ENCODE measurements around the gene NOS1AP.

The NOS1AP gene

GRCh38 chr1:162056043-162056442 lies 13.4 kb upstream of the NOS1AP start:
- TF ChIP-seq, protein P1, sequence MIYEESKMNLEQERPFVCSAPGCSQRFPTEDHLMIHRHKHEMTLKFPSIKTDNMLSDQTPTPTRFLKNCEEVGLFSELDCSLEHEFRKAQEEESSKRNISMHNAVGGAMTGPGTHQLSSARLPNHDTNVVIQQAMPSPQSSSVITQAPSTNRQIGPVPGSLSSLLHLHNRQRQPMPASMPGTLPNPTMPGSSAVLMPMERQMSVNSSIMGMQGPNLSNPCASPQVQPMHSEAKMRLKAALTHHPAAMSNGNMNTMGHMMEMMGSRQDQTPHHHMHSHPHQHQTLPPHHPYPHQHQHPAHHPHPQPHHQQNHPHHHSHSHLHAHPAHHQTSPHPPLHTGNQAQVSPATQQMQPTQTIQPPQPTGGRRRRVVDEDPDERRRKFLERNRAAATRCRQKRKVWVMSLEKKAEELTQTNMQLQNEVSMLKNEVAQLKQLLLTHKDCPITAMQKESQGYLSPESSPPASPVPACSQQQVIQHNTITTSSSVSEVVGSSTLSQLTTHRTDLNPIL (CRISPR knock-in tag; IDR thresholded peaks at IDR 0.05; ENCODE audit: low read depth): no peak
- TF ChIP-seq ZNF70 (CRISPR knock-in tag; IDR thresholded peaks at IDR 0.05): no peak
- no peak for TF ChIP-seq ZC3H10 (CRISPR knock-in tag; IDR thresholded peaks at IDR 0.05)
- no peak for TF ChIP-seq ZNF8 (CRISPR knock-in tag; IDR thresholded peaks at IDR 0.05)
- no peak for TF ChIP-seq SNAI2 (CRISPR knock-in tag; IDR thresholded peaks at IDR 0.05)
- peak; percentile 97 for ATAC-seq

DNA sequence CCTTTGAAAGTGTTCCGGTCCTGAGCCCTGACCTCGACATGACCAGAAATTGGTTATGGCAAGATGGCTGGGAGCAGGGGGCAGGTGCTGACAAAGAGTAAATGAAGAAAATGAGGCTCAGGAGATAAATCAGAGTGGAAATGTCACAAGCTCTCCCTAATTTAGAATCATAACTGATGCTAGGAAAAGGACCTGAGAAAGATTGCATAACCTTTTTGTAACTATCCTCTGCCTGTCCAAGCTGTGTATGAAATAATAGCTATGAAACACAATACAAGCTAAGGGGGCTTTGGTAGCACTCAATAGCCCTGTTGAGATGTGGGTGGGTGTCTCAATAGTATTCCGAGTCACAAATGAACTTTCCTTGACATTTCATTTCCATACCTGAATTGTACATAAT lies 12.9 kb upstream of the NOS1AP start:
- TF ChIP-seq ESRRG (CRISPR knock-in tag; IDR thresholded peaks at IDR 0.05) (no peak), ZC3H10 (CRISPR knock-in tag; IDR thresholded peaks at IDR 0.05) (no peak)
- ATAC-seq: no peak

DNA sequence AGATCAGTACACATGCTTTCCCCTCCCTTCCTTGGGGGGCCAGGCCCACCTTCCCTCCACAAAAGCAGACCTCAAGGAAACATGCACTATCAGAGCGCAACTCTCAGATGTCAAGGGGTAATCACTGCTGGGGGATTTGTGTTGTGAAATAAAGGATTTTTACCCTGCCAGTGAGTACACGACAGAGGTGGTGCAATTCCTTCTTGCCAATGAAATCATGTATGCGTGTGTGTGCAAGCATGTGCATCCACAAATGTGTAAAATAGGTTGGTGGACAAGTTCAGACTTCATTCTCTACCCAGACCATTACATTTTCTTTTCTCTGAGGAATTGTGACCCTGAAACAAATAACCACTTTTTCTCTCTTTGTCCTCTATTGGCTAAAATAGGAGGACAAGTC lies 9.8 kb upstream of the NOS1AP start:
- TF ChIP-seq PPARA (CRISPR knock-in tag; IDR thresholded peaks at IDR 0.05; ENCODE audit: borderline replicate concordance) (no peak), ESRRG (CRISPR knock-in tag; IDR thresholded peaks at IDR 0.05) (no peak), ZFP30 (CRISPR knock-in tag; IDR thresholded peaks at IDR 0.05) (no peak), ZNF565 (CRISPR knock-in tag; conservative IDR thresholded peaks at IDR 0.05; ENCODE audit: low read depth) (no peak), OSR1 (CRISPR knock-in tag; IDR thresholded peaks at IDR 0.05) (no peak), ZNF70 (CRISPR knock-in tag; IDR thresholded peaks at IDR 0.05) (no peak), RARB (CRISPR knock-in tag; IDR thresholded peaks at IDR 0.05) (no peak), TCF4 (CRISPR knock-in tag; IDR thresholded peaks at IDR 0.05; ENCODE audit: borderline replicate concordance) (no peak)
- TF ChIP-seq, protein P2, sequence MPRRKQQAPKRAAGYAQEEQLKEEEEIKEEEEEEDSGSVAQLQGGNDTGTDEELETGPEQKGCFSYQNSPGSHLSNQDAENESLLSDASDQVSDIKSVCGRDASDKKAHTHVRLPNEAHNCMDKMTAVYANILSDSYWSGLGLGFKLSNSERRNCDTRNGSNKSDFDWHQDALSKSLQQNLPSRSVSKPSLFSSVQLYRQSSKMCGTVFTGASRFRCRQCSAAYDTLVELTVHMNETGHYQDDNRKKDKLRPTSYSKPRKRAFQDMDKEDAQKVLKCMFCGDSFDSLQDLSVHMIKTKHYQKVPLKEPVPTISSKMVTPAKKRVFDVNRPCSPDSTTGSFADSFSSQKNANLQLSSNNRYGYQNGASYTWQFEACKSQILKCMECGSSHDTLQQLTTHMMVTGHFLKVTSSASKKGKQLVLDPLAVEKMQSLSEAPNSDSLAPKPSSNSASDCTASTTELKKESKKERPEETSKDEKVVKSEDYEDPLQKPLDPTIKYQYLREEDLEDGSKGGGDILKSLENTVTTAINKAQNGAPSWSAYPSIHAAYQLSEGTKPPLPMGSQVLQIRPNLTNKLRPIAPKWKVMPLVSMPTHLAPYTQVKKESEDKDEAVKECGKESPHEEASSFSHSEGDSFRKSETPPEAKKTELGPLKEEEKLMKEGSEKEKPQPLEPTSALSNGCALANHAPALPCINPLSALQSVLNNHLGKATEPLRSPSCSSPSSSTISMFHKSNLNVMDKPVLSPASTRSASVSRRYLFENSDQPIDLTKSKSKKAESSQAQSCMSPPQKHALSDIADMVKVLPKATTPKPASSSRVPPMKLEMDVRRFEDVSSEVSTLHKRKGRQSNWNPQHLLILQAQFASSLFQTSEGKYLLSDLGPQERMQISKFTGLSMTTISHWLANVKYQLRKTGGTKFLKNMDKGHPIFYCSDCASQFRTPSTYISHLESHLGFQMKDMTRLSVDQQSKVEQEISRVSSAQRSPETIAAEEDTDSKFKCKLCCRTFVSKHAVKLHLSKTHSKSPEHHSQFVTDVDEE (CRISPR knock-in tag; IDR thresholded peaks at IDR 0.05): no peak
- TF ChIP-seq, protein P3, sequence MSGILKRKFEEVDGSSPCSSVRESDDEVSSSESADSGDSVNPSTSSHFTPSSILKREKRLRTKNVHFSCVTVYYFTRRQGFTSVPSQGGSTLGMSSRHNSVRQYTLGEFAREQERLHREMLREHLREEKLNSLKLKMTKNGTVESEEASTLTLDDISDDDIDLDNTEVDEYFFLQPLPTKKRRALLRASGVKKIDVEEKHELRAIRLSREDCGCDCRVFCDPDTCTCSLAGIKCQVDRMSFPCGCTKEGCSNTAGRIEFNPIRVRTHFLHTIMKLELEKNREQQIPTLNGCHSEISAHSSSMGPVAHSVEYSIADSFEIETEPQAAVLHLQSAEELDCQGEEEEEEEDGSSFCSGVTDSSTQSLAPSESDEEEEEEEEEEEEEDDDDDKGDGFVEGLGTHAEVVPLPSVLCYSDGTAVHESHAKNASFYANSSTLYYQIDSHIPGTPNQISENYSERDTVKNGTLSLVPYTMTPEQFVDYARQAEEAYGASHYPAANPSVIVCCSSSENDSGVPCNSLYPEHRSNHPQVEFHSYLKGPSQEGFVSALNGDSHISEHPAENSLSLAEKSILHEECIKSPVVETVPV (CRISPR knock-in tag; IDR thresholded peaks at IDR 0.05): no peak
- no peak for ATAC-seq

DNA sequence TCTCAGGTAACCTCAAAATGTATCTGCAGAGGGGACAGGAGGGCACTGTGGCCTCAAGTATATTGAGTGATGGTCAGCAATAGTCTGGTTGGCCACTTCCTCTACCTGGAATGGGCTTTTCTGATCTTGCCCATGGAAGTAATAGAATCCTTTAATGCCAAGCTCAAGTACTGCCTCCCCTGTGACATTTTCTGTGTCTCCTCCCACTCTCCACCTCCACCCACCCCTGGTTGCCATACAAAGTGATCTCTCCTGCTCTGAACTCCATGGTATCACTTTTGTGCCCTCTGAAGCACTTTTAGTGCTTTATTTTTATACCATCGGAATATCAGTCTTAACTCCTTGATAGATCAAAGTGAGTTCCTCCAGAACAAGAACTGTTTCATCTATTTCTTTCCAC lies 9.2 kb upstream of the NOS1AP start:
- no peak for ATAC-seq
- TF ChIP-seq ARNTL (CRISPR knock-in tag; IDR thresholded peaks at IDR 0.05; ENCODE audit: borderline replicate concordance, low read depth) (no peak), OSR1 (CRISPR knock-in tag; IDR thresholded peaks at IDR 0.05) (no peak), ISL1 (CRISPR knock-in tag; IDR thresholded peaks at IDR 0.05) (no peak), ZFP3 (CRISPR knock-in tag; IDR thresholded peaks at IDR 0.05) (no peak), TCF4 (CRISPR knock-in tag; IDR thresholded peaks at IDR 0.05; ENCODE audit: borderline replicate concordance) (no peak), ZNF8 (CRISPR knock-in tag; IDR thresholded peaks at IDR 0.05) (no peak), ZC3H10 (CRISPR knock-in tag; IDR thresholded peaks at IDR 0.05) (no peak), TOX (CRISPR knock-in tag; IDR thresholded peaks at IDR 0.05; ENCODE audit: borderline replicate concordance) (no peak), GLIS3 (CRISPR knock-in tag; IDR thresholded peaks at IDR 0.05) (no peak), ESRRG (CRISPR knock-in tag; IDR thresholded peaks at IDR 0.05) (no peak), BACH2 (CRISPR knock-in tag; IDR thresholded peaks at IDR 0.05; ENCODE audit: borderline replicate concordance) (no peak)
- TF ChIP-seq, protein P3 (CRISPR knock-in tag; IDR thresholded peaks at IDR 0.05): no peak
- TF ChIP-seq, protein P4, sequence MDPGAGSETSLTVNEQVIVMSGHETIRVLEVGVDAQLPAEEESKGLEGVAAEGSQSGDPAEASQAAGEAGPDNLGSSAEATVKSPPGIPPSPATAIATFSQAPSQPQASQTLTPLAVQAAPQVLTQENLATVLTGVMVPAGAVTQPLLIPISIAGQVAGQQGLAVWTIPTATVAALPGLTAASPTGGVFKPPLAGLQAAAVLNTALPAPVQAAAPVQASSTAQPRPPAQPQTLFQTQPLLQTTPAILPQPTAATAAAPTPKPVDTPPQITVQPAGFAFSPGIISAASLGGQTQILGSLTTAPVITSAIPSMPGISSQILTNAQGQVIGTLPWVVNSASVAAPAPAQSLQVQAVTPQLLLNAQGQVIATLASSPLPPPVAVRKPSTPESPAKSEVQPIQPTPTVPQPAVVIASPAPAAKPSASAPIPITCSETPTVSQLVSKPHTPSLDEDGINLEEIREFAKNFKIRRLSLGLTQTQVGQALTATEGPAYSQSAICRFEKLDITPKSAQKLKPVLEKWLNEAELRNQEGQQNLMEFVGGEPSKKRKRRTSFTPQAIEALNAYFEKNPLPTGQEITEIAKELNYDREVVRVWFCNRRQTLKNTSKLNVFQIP (CRISPR knock-in tag; IDR thresholded peaks at IDR 0.05; ENCODE audit: borderline replicate concordance, low read depth): no peak

Data from SK-N-SH treated with all-trans-retinoic acid at 6 μM for 48 hours (cell line).